GM12874 (cell line): ENCODE results near the gene E2F8.

Experiments
- CTCF ChIP-seq: IDR thresholded peaks from 2 replicates; pipeline ENCODE4 v1.5.1; 2011; ENCODE audit warnings: low read depth, mild to moderate bottlenecking, control low read depth, low read length, moderate library complexity; ENCODE audit not compliant: insufficient read depth

Gene E2F8

DNA sequence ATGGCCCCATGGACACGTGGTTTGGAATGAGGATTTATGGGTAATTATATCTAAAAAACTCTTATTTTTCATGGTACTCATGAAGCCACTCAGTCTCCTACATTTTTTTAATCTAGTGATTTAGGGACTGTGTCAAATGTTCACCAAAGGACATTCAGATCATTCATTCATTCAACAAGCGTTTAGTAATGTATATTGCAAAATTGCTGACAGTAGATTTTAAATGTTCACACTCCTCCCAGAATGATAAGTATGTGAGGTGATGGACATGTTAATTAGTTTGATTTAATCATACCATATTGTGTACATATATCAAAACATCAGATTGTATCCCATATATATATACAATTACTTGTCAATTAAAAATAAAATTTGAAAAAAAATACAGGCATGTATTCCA lies 40.8 kb upstream of the E2F8 start:
- TF ChIP-seq CTCF = no peak

GRCh38 chr11:19281041-19281440 lies 40.3 kb upstream of the E2F8 start:
- TF ChIP-seq CTCF = no peak

- TF ChIP-seq CTCF = no peak
Observed at GRCh38 chr11:19279451-19279850, 38.7 kb upstream of the E2F8 start.

- no peak for TF ChIP-seq CTCF
Observed at GRCh38 chr11:19276859-19277808, 36.4 kb upstream of the E2F8 start.

DNA sequence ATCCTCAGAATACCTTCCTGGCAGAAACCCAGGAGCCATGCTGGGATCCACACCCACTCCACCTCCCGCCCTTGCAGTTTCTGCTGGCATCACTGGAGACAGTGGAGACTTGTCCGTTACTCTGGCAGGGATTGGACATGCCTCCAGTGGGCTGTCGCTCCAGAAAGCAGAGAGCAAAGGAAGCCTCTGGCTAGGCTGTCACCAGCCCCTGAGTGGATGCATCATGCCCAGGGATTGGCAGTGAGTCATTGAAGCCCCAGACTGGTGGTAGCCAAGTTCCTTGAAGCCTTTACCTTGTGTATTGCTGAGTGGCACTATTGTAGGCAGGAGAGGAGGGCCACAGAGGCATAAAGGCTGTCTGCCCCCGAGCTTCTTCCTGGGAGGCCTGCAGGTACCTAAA lies 34.8 kb upstream of the E2F8 start:
- no peak for TF ChIP-seq CTCF

DNA sequence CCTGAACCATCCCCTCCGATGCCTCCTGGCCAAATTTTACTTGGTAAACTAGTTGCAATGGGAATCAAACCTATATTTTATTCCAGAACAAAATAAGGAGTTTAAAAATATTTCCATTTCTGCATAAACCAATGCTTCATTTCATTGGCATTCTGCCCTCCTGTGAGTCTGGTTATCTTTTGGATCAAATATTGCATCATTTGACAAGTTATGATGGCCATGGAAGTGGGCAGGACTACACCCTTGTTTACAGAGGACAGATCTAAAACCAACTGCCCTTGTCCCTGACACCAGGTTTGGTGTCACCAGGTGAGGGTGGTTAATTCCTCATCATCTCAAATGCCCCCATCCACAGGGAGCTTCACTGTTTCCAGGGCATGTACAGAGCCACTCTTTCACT lies 28.2 kb upstream of the E2F8 start:
- TF ChIP-seq CTCF = no peak

DNA sequence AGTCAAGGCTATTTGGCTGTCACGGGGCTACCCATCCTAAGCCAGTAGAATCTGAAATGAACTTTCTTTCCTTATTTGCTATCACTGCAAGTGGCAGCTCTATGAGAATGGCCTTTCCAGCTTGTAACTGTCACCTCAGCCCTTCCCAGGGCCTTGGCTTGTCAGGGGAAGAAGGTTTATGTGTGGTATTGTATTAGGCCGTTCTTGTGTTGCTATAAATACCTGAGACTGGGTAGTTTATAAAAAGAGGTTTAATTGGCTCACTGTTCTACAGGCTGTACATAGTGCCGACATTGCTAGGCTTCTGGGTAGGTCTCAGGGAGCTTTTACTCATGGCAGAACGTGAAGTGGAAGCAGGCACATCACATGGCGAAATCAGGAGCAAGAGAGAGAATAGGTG lies 26.8 kb upstream of the E2F8 start:
- no peak for TF ChIP-seq CTCF
